HG02840 (cell line): Measurements from ENCODE around the gene MLF2.
"Not testable (repeated sequence)": the region's sequence is repeated elsewhere in the genome, so short reads cannot be mapped to it uniquely, and the experiment has no call there.

ENCODE experiments used
- ATAC-seq: cut with Tn5 transposase; IDR thresholded peaks from one replicate; pipeline ENCODE4 v1.9.1; 2021; ENCODE audit warnings: mild to moderate bottlenecking, moderate library complexity, moderate number of reproducible peaks; ENCODE audit not compliant: unreplicated experiment, low FRiP score

Gene MLF2

GRCh38 chr12:6742080-6742479 is 10.9 kb downstream of the MLF2 start:
- not testable (repeated sequence) for ATAC-seq

GRCh38 chr12:6736754-6737153 is 16.2 kb downstream of the MLF2 start:
- no peak for ATAC-seq

- ATAC-seq, result no peak
Measured at GRCh38 chr12:6735448-6736191, 17.3 kb downstream of the MLF2 start.

GRCh38 chr12:6734506-6735387 is 18.2 kb downstream of the MLF2 start:
- no peak for ATAC-seq

GRCh38 chr12:6730169-6730568 is 22.8 kb downstream of the MLF2 start:
- ATAC-seq, result no peak

- ATAC-seq, result no peak
Measured at GRCh38 chr12:6729186-6729585, 23.8 kb downstream of the MLF2 start.

- no peak for ATAC-seq
Measured at GRCh38 chr12:6725350-6725749, 27.6 kb downstream of the MLF2 start.

GRCh38 chr12:6724409-6724797 is 28.5 kb downstream of the MLF2 start:
- no peak for ATAC-seq

- peak; percentile 90 for ATAC-seq
Measured at GRCh38 chr12:6723607-6724408, 29.1 kb downstream of the MLF2 start, which contains the start of gene COPS7A. TSS of gene COPS7A (plus strand) at chr12:6724046. CDS start at chr12:6724657, 611 bp downstream.

GRCh38 chr12:6722863-6723262 is 30.1 kb downstream of the MLF2 start:
- ATAC-seq, result no peak

- no peak for ATAC-seq
Measured at GRCh38 chr12:6716874-6717437, 36.0 kb downstream of the MLF2 start.

GRCh38 chr12:6716031-6716873 is 36.7 kb downstream of the MLF2 start:
- ATAC-seq, result not testable (repeated sequence)

- ATAC-seq, result no peak
Measured at GRCh38 chr12:6708960-6709394, 44.0 kb downstream of the MLF2 start.

- ATAC-seq, result not testable (repeated sequence)
Measured at GRCh38 chr12:6708351-6708750, 44.6 kb downstream of the MLF2 start.

- no peak for ATAC-seq
Measured at GRCh38 chr12:6703631-6704030, 49.3 kb downstream of the MLF2 start.

GRCh38 chr12:6701078-6701768 is 51.7 kb downstream of the MLF2 start:
- no peak for ATAC-seq

- no peak for ATAC-seq
Measured at GRCh38 chr12:6700646-6701051, 52.3 kb downstream of the MLF2 start, which contains the start of gene PIANP. TSS of gene PIANP (minus strand) at chr12:6700815. CDS start at chr12:6698061, 2,754 bp downstream.

- ATAC-seq, result no peak
Measured at GRCh38 chr12:6699989-6700645, 52.8 kb downstream of the MLF2 start.
